Natural killer cell (primary cell): ENCODE results near the gene ZNF438. TPM values are rescaled to one million over a fixed set of nuclear protein-coding genes. Genes with fewer than 3 reads are reported as not detected.
A peak's percentile ranks its signal among the peaks of the same experiment; 100 is the strongest.

Experiments
- ATAC-seq, 3 donors: fragments of 150-1000 bp in 2 of 3; fragments of 200-7000 bp in 1 of 3; cut with Tn5 transposase; 1 replicate in 1 of 3; 2 replicates in 2 of 3; pipeline ENCODE4 v1.10.0; 2021; ENCODE audit warnings: mild to moderate bottlenecking in 2 of 3, moderate library complexity in 2 of 3
- DNase-seq, 2 donors: peaks; one replicate each; pipeline versions ENCODE4 v3.0.0 to v3.0.0-alpha.2; 2013 to 2021; ENCODE audit warnings: mixed read lengths in 1 of 2
- H3K27ac ChIP-seq: one replicate; pipeline ENCODE4 v1.5.1; 2013; ENCODE audit warnings: mild to moderate bottlenecking, low read length
- H3K27me3 ChIP-seq: one replicate; pipeline ENCODE4 v1.6.1; 2013; ENCODE audit warnings: low read length; ENCODE audit not compliant: control insufficient read depth, insufficient read depth
- H3K36me3 ChIP-seq: one replicate; pipeline ENCODE4 v1.6.1; 2013; ENCODE audit warnings: low read length; ENCODE audit not compliant: control insufficient read depth, insufficient read depth
- H3K4me1 ChIP-seq: one replicate; pipeline ENCODE4 v1.6.1; 2013; ENCODE audit warnings: low read length; ENCODE audit not compliant: control insufficient read depth, insufficient read depth
- H3K4me3 ChIP-seq: one replicate; pipeline ENCODE4 v1.5.1; 2013; ENCODE audit warnings: low read length
- H3K9me3 ChIP-seq: one replicate; pipeline ENCODE4 v1.6.1; 2013; ENCODE audit warnings: low read length; ENCODE audit not compliant: control insufficient read depth, insufficient read depth
- H3K27ac Mint-ChIP-seq, 2 donors: one replicate each; pipeline ENCODE4 v1.8.0; 2022; ENCODE audit warnings: mild to moderate bottlenecking in 2 of 2, mixed read lengths in 2 of 2, moderate library complexity in 1 of 2
- H3K27me3 Mint-ChIP-seq, 2 donors: one replicate each; pipeline ENCODE4 v1.8.0; 2022; ENCODE audit warnings: low read depth in 2 of 2, mixed read lengths in 2 of 2
- H3K36me3 Mint-ChIP-seq: one replicate; pipeline ENCODE4 v1.8.0; 2022; ENCODE audit warnings: mixed read lengths
- H3K4me1 Mint-ChIP-seq, 2 donors: one replicate each; pipeline ENCODE4 v1.8.0; 2022; ENCODE audit warnings: mixed read lengths in 2 of 2
- H3K4me3 Mint-ChIP-seq: one replicate; pipeline ENCODE4 v1.8.0; 2022; ENCODE audit warnings: mild to moderate bottlenecking, moderate library complexity, mixed read lengths
- H3K9me3 Mint-ChIP-seq, 2 donors: one replicate each; pipeline ENCODE4 v1.8.0; 2022; ENCODE audit warnings: mixed read lengths in 2 of 2
- CTCF ChIP-seq: fragments of 200-600 bp; IDR thresholded peaks from one replicate; pipeline ENCODE4 v1.8.0; 2022; ENCODE audit warnings: antibody characterized with exemption
- WGBS: methylation state at CpG from one replicate; pipeline ENCODE4 v1.1.7; 2013; ENCODE audit warnings: missing lambda C conversion rate; ENCODE audit not compliant: insufficient coverage; 5-methylcytosine and 5-hydroxymethylcytosine counted together
- intact Hi-C: fragments of 100-400 bp; cut with micrococcal nuclease; formaldehyde crosslinking; loops from one replicate; pipeline ENCODE4 v1.14.2; 2022
- total RNA-seq, 4 donors: library from RNA; stranded (reverse); fragments of 120-200 nt in 1 of 4; gene quantifications; one replicate each; pipeline versions ENCODE4 v1.2.3 to v1.2.4, GENCODE V29; 2013 to 2022

The ZNF438 gene
- total RNA-seq, 3 donors from 2014 or later (not counting 1 experiment from before 2014, with no cell fraction given), result 2.2 to 3.7 (median 3.7) TPM

DNA sequence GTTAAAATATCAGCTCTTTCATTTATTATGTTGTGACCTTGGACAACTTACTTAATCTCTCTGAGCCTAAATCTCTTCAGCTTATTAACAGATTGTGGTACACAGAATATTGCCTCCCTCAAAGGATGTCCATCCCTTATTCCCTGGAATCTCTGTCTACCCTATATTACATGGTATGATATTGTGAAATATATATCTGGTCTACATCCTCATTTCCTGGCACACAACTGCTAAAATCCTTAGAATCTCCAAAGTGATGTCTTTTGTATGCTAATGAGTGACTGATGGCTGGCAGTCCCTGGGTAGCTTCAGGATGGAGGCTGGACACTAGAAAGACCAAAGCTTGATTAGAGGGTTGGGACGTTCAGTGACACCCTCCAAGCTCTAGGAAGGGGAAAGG lies 25.8 kb downstream of the ZNF438 start:
- Mint-ChIP-seq H3K36me3 (no peaks in the 10 kb centered on the region), H3K4me1 (peaks cover 20 to 21% of the 10 kb centered on the region in 2 donors), H3K4me3 (no peak overlapping the region), H3K27ac (no peak overlapping the region), H3K9me3 (no peaks in the 10 kb centered on the region), H3K27me3 (no peaks in the 10 kb centered on the region)
- intact Hi-C loops, result no loop called here
- no peak for TF ChIP-seq CTCF
- Histone ChIP-seq H3K4me1 (no peaks in the 10 kb centered on the region), H3K27me3 (no peaks in the 10 kb centered on the region), H3K36me3 (no peaks in the 10 kb centered on the region), H3K9me3 (no peaks in the 10 kb centered on the region), H3K27ac (no peak overlapping the region), H3K4me3 (no peak overlapping the region)
- DNase-seq, result no peak
- ATAC-seq, result no peak
- 100% methylated on average over 1 of the region's 1 CpG for WGBS

- 78% methylated on average over 2 of the region's 3 CpGs for WGBS
- H3K27ac ChIP-seq, result no peak overlapping the region
Observed at GRCh38 chr10:31004611-31005193, 27.0 kb downstream of the ZNF438 start.

DNA sequence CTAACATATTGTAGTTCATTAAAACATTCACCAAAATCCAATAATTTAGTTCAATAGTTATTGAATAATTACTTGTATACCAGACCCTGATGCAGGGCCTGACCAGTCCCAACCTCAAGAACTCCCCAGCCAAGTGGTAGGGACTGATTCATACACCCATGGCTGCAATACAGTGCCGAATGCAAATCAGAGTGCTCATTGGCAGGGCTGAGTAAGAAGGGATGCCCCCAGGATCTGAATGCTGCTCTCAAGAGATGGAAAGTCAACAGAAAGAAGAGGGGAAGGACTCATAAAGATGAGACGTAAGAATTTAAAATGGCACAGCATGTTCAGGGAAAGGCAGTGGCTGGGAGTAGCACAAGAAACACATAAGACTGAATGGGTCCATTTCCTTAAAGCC lies 29.9 kb downstream of the ZNF438 start:
- Histone ChIP-seq H3K4me3 (no peak overlapping the region), H3K9me3 (no peaks in the 10 kb centered on the region), H3K27ac (no peak overlapping the region), H3K36me3 (no peaks in the 10 kb centered on the region), H3K4me1 (peaks cover 5% of the 10 kb centered on the region), H3K27me3 (no peaks in the 10 kb centered on the region)
- Mint-ChIP-seq H3K4me1 (peaks cover 26 to 32% of the 10 kb centered on the region in 2 donors), H3K27me3 (no peaks in the 10 kb centered on the region), H3K9me3 (no peaks in the 10 kb centered on the region), H3K27ac (no peak overlapping the region), H3K4me3 (no peak overlapping the region), H3K36me3 (no peaks in the 10 kb centered on the region)
- no peak for ATAC-seq
- DNase-seq, result no peak
- 88% methylated on average over 2 of the region's 2 CpGs for WGBS
- intact Hi-C loops, result no loop called here
- TF ChIP-seq CTCF, result no peak

More at GRCh38 chr10:31004611-31005193, 27.0 kb downstream of the ZNF438 start:
- H3K36me3 ChIP-seq, result no peaks in the 10 kb centered on the region
- H3K27me3 ChIP-seq, result no peaks in the 10 kb centered on the region
- Mint-ChIP-seq H3K36me3 (no peaks in the 10 kb centered on the region), H3K4me3 (no peak overlapping the region), H3K4me1 (peaks cover 20 to 21% of the 10 kb centered on the region in 2 donors), H3K9me3 (no peaks in the 10 kb centered on the region), H3K27me3 (no peaks in the 10 kb centered on the region), H3K27ac (peak overlapping the region in 1 of 2 donors; percentile 8)
- H3K4me3 ChIP-seq, result no peak overlapping the region
- no peak for TF ChIP-seq CTCF
- no peaks in the 10 kb centered on the region for H3K4me1 ChIP-seq
- DNase-seq (peak in 1 of 2 donors; percentile 19), ATAC-seq (peak in 2 of 3 donors; percentile 34 to 61)
- no peaks in the 10 kb centered on the region for H3K9me3 ChIP-seq
- intact Hi-C loops, result no loop called here

DNA sequence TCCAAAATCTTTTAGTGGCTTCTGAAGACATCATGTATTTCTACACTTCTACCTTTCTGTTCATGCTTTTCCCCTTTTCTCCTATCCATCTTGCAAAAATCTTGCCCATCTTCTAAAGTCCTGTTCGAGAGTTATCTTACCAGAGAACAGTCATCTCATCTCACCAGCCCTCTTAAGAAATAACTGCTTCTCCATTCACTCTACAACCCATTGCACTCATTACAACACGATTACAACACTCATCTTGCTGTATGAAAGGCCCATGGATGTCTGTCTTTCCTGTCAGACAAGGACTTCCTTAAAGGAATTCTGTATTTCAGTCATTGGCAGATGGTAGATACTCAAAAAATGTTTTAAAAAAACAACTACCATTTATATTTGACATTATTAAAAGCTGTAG lies 30.8 kb downstream of the ZNF438 start:
- 66% methylated on average over 2 of the region's 2 CpGs for WGBS

More for the DNA sequence above, 30.8 kb downstream of the ZNF438 start:
- TF ChIP-seq CTCF, result no peak
- Histone ChIP-seq H3K9me3 (no peaks in the 10 kb centered on the region), H3K36me3 (no peaks in the 10 kb centered on the region), H3K4me3 (no peak overlapping the region), H3K27ac (no peak overlapping the region), H3K4me1 (peaks cover 5% of the 10 kb centered on the region), H3K27me3 (no peaks in the 10 kb centered on the region)
- intact Hi-C loops, result no loop called here
- ATAC-seq (peak in 1 of 3 donors; percentile 52), DNase-seq (no peak)
- Mint-ChIP-seq H3K36me3 (no peaks in the 10 kb centered on the region), H3K4me3 (no peak overlapping the region), H3K4me1 (peaks cover 22 to 32% of the 10 kb centered on the region in 2 donors), H3K27me3 (no peaks in the 10 kb centered on the region), H3K27ac (peak overlapping the region in 1 of 2 donors; percentile 9), H3K9me3 (no peaks in the 10 kb centered on the region)
